BJ (cell line): ENCODE results near the gene SRGAP3. TPM values are rescaled to one million over a fixed set of nuclear protein-coding genes. Genes with fewer than 3 reads are reported as not detected.

Source experiments
- CTCF ChIA-PET: fragments of 350-600 bp; formaldehyde crosslinking; extraction: SDS; loops from one replicate; lab custom pipeline; 2021; ENCODE audit warnings: antibody characterized with exemption, inconsistent platforms; lab: Yijun Ruan, JAX
- POLR2A ChIA-PET: fragments of 300-600 bp; sonication (Branson Sonifier 250); formaldehyde crosslinking; extraction: SDS; loops from one replicate; lab custom pipeline; 2021; ENCODE audit warnings: antibody characterized with exemption; lab: Charles Lee
- DNase-seq: peaks from one replicate; pipeline ENCODE4 v3.0.0-alpha.2; 2011; ENCODE audit warnings: low read depth
- H3K27me3 ChIP-seq: 2 replicates; pipeline ENCODE4 v1.6.0; 2011; ENCODE audit warnings: low read length; ENCODE audit not compliant: control insufficient read depth, insufficient read depth
- H3K36me3 ChIP-seq: 2 replicates; pipeline ENCODE4 v1.5.1; 2011; ENCODE audit warnings: low read length; ENCODE audit not compliant: control insufficient read depth, insufficient read depth
- H3K4me3 ChIP-seq: 2 replicates; pipeline ENCODE4 v1.5.1; 2011; ENCODE audit warnings: low read depth, mild to moderate bottlenecking, control low read depth, low read length
- polyA plus RNA-seq: library from polyadenylated mRNA; depleted of rRNA; stranded (reverse); fragments of >200 nt; gene quantifications from 2 replicates; pipeline ENCODE4 v1.2.3, GENCODE V29; 2011
- TF ChIP-seq, protein P1 (sequence below): IDR thresholded peaks from 2 replicates; pipeline ENCODE4 v1.5.1; 2011; ENCODE audit warnings: low read depth, mild to moderate bottlenecking, control low read depth, inconsistent platforms, low read length, moderate library complexity; ENCODE audit not compliant: insufficient read depth

Gene SRGAP3
- polyA plus RNA-seq, 1 experiment = 0.75 TPM

- DNase-seq = peak; percentile 37
- POLR2A ChIA-PET = no interaction called here
- no peaks in the 10 kb centered on the region for H3K36me3 ChIP-seq
- no peaks in the 10 kb centered on the region for H3K27me3 ChIP-seq
- TF ChIP-seq, protein P1, sequence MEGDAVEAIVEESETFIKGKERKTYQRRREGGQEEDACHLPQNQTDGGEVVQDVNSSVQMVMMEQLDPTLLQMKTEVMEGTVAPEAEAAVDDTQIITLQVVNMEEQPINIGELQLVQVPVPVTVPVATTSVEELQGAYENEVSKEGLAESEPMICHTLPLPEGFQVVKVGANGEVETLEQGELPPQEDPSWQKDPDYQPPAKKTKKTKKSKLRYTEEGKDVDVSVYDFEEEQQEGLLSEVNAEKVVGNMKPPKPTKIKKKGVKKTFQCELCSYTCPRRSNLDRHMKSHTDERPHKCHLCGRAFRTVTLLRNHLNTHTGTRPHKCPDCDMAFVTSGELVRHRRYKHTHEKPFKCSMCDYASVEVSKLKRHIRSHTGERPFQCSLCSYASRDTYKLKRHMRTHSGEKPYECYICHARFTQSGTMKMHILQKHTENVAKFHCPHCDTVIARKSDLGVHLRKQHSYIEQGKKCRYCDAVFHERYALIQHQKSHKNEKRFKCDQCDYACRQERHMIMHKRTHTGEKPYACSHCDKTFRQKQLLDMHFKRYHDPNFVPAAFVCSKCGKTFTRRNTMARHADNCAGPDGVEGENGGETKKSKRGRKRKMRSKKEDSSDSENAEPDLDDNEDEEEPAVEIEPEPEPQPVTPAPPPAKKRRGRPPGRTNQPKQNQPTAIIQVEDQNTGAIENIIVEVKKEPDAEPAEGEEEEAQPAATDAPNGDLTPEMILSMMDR = no peak
- peak within 1 kb of the TSS; percentile 73 for H3K4me3 ChIP-seq
- CTCF ChIA-PET = interaction anchor here (1.5 to 2.4 kb wide), 2 partner anchors 12 to 193 kb away, joined by 3 to 9 read pairs; partner anchors contain the start of gene OXTR
Observed at GRCh38 chr3:8963137-8963853, 286.2 kb downstream of the SRGAP3 start, which contains the start of gene RAD18. TSS of gene RAD18 (minus strand) at chr3:8963472. CDS start at chr3:8963385, 87 bp downstream.

DNA sequence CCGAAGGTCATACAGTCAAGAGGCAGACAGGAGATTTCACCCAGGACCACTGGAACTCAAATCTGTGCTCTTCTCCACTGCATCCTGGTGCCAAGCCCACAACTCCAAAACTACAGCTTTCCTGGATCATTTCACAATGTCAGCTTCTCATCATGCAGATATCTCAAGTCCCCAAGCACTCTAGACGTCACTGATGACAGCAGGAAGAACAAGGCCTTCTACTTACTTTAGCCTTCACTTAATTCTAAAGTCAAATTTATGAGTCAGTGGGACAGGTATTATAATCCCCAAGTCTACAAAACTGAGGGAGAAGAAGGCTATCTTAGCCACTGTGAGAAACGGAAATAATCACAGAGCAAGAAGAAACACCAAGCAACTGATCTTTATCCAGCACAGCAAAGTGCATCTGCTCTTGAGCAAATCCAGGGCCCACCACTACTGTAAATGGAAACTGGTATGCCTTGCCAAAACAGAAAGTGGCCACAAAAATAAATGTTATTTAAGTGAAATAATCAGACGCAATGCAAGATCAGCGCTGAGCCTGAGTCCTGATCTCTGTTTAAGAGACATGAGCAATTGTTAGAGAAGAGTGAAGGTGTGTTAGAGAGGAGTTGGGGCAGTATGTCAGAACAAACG, 287.1 kb downstream of the SRGAP3 start:
- TF ChIP-seq, protein P1 = no peak
- no peaks in the 10 kb centered on the region for H3K27me3 ChIP-seq
- ChIA-PET POLR2A (no interaction called here), CTCF (interaction anchor here (1.5 to 2.4 kb wide), 2 partner anchors 12 to 193 kb away, joined by 3 to 9 read pairs; partner anchors contain the start of gene OXTR)
- no peaks in the 10 kb centered on the region for H3K36me3 ChIP-seq
- peak overlapping the region; percentile 73 for H3K4me3 ChIP-seq
- DNase-seq = no peak

- H3K27me3 ChIP-seq = no peaks in the 10 kb centered on the region
- TF ChIP-seq, protein P1 = no peak
- no peak overlapping the region for H3K4me3 ChIP-seq
- ChIA-PET POLR2A (no interaction called here), CTCF (interaction anchor here (1.4 kb wide), 1 partner anchor 190 kb away, joined by 5 read pairs; the partner anchor contains the start of gene OXTR)
- H3K36me3 ChIP-seq = no peaks in the 10 kb centered on the region
- DNase-seq = no peak
Observed at GRCh38 chr3:8959668-8960067, 289.8 kb downstream of the SRGAP3 start.

GRCh38 chr3:8954938-8955763, 294.3 kb downstream of the SRGAP3 start:
- Histone ChIP-seq H3K4me3 (no peak overlapping the region), H3K36me3 (no peaks in the 10 kb centered on the region), H3K27me3 (no peaks in the 10 kb centered on the region)
- ChIA-PET POLR2A (interaction anchor here (0.6 kb wide), 1 partner anchor 15 kb away, joined by 4 read pairs; no protein-coding TSS in a partner anchor), CTCF (interaction anchor here (0.5 to 3.0 kb wide), 11 partner anchors 9 to 291 kb away, joined by 3 to 26 read pairs (median 4); partner anchors contain the start of gene OXTR)
- peak; percentile 44 for DNase-seq
- TF ChIP-seq, protein P1 = peak; percentile 37
